ENCODE data around the gene SBF2.
"Not testable (repeated sequence)": the region's sequence is repeated elsewhere in the genome, so short reads cannot be mapped to it uniquely, and the experiment has no call there.

The SBF2 gene

DNA sequence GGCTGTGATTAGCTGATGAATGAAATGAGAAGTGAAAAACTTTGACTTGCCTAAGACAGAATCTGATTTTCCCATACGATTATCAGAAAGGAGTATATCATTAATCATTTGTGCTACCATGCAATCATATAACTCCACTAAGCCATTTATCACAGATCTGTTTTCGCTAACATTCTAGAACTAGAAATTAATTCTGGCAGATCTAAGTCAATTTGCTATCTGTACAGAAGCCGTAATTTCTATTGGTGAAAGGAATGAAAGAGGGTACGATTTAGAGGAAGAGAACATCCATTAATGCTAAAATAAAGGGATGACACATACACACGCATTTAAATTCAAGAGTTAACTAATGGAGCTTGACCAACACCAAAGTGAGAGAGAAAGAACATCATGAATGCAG lies 201.6 kb downstream of the SBF2 start:
- H3K4me3 ChIP-seq (ENCODE audit: low read length): no peak overlapping the region
- no peak for TF ChIP-seq ZNF274 (IDR thresholded peaks at IDR 0.05; ENCODE audit: low read depth, low read length)

GRCh38 chr11:10091314-10092045 lies 202.5 kb downstream of the SBF2 start:
- no peak for TF ChIP-seq ZNF274 (IDR thresholded peaks at IDR 0.05; ENCODE audit: low read depth, low read length)
- no peak overlapping the region for H3K4me3 ChIP-seq (ENCODE audit: low read length)

DNA sequence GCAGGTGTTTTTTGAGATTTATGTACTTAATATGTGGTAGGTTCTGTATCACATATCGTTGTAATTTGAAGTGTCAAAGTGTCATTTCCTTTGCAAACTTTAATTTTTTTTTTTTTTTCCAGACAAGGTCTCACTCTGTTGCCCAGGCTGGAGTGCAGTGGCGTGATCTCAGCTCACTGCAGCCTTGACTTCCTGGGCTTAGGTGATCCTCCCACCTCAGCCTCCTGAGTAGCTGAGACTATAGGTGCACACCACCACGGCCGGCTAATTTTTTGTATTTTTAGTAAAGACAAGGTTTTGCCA lies 206.1 kb downstream of the SBF2 start:
- H3K4me3 ChIP-seq (ENCODE audit: low read length): not testable (repeated sequence)

GRCh38 chr11:10087186-10087922 lies 206.7 kb downstream of the SBF2 start:
- no peak overlapping the region for H3K4me3 ChIP-seq (ENCODE audit: low read length)
- no peak for TF ChIP-seq ZNF274 (IDR thresholded peaks at IDR 0.05; ENCODE audit: low read depth, low read length)

- no peak for TF ChIP-seq ZNF274 (IDR thresholded peaks at IDR 0.05; ENCODE audit: low read depth, low read length)
- H3K4me3 ChIP-seq (ENCODE audit: low read length): no peak overlapping the region
Measured at GRCh38 chr11:10080138-10080537, 213.9 kb downstream of the SBF2 start.

- no peak overlapping the region for H3K4me3 ChIP-seq (ENCODE audit: low read length)
- TF ChIP-seq ZNF274 (IDR thresholded peaks at IDR 0.05; ENCODE audit: low read depth, low read length): no peak
Measured at GRCh38 chr11:10076458-10077141, 217.4 kb downstream of the SBF2 start.

GRCh38 chr11:10075141-10075540 lies 218.9 kb downstream of the SBF2 start:
- TF ChIP-seq ZNF274 (IDR thresholded peaks at IDR 0.05; ENCODE audit: low read depth, low read length): no peak
- H3K4me3 ChIP-seq (ENCODE audit: low read length): no peak overlapping the region

DNA sequence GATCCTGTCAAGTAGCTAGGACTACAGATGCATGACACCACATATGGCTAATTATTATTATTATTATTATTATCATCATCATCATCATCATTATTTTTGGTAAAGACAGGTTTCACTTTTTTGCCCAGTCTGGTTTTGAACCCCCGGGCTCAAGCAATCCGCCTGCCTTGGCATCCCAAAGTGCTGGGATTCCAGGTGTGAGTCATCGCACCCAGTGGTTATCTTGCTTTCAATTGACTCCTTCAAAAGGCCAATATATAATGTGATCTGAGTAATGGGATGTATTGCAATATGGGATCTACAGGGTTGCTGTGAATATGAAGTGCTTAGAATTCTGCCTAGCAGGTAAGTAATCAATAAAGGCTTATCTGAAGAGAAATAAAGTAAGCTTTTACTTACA lies 221.2 kb downstream of the SBF2 start:
- no peak for TF ChIP-seq ZNF274 (IDR thresholded peaks at IDR 0.05; ENCODE audit: low read depth, low read length)
- H3K4me3 ChIP-seq (ENCODE audit: low read length): no peak overlapping the region

GRCh38 chr11:10072142-10072541 lies 221.9 kb downstream of the SBF2 start:
- no peak for TF ChIP-seq ZNF274 (IDR thresholded peaks at IDR 0.05; ENCODE audit: low read depth, low read length)
- no peak overlapping the region for H3K4me3 ChIP-seq (ENCODE audit: low read length)

DNA sequence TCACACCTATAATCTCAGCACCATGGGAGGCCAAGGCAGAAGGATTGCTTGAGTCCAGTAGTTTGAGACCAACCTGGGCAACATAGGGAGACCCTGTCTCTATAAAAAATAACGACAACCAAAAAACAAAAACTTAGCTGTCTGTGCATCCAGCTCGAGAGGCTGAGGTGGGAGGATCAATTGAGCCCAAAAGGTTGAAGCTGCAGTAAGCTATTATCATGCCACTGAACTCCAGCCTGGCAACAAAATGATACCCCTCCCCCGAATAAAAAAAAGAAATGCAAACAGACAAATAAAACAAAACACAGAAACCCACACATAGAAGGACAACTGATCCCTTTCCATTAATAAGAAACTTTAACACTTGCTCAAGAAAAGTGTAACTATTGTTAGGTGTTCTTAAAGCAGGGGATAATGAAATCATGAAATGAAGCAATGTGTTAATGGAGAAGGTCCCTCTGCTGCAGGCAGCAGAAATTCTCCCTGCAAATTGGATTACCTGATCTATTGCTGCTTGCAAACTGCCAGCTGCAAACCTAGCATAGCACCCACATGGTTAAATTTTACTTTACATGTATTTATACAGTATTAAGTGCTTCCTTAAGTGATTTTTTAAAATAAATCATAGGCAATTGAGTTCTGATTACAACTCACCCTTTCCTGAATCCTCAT lies 226.3 kb downstream of the SBF2 start:
- no peak overlapping the region for H3K4me3 ChIP-seq (ENCODE audit: low read length)
- TF ChIP-seq ZNF274 (IDR thresholded peaks at IDR 0.05; ENCODE audit: low read depth, low read length): no peak

DNA sequence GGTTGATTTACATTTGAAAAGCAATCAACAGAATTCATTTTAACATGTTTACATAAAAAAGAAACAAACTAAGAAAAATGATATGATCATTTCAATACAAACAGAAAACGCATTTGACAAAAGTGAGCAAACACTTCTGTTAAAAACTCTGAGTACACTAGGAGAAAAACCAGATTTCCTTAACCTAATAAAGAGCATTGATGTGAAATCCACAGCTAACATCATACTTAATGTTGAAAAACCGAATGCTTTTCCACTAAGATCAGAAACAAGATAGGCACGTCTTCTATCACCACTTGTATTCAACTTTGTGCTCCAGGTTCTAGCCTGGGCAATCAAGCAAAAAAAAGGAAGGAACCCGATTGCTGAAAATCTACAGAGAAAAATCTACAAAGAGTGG lies 227.6 kb downstream of the SBF2 start:
- no peak overlapping the region for H3K4me3 ChIP-seq (ENCODE audit: low read length)
- no peak for TF ChIP-seq ZNF274 (IDR thresholded peaks at IDR 0.05; ENCODE audit: low read depth, low read length)

GRCh38 chr11:10064828-10065227 lies 229.2 kb downstream of the SBF2 start:
- TF ChIP-seq ZNF274 (IDR thresholded peaks at IDR 0.05; ENCODE audit: low read depth, low read length): no peak
- H3K4me3 ChIP-seq (ENCODE audit: low read length): no peak overlapping the region

DNA sequence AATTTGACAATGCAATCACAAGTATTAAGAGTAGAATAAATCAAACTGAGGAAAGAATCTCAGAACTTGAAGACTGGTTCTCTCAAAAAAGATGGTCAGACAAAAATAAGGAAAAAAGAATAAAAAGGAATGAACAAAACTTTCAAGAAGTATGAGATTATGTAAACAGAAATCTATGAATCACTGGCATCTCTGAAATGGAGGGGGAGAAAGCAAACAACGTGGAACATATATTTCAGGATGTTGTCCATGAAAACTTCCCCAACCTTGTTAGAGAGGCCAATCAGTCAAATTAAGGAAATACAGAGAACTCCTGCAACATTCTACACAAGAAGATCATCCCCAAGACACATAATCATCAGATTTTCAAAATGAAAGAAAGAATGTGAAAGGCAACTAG lies 235.7 kb downstream of the SBF2 start:
- TF ChIP-seq ZNF274 (IDR thresholded peaks at IDR 0.05; ENCODE audit: low read depth, low read length): no peak
- H3K4me3 ChIP-seq (ENCODE audit: low read length): no peak overlapping the region

GRCh38 chr11:10051868-10052586 lies 242.0 kb downstream of the SBF2 start:
- no peak for TF ChIP-seq ZNF274 (IDR thresholded peaks at IDR 0.05; ENCODE audit: low read depth, low read length)
- H3K4me3 ChIP-seq (ENCODE audit: low read length): no peak overlapping the region
